NCI-H526 (cell line): ENCODE results near the gene KLHDC10.
"Not testable (repeated sequence)": the region's sequence is repeated elsewhere in the genome, so short reads cannot be mapped to it uniquely, and the experiment has no call there.

ENCODE experiments used
- DNase-seq, 2 experiments: peaks; one replicate each; lab custom pipeline; 2025; lab: John Stamatoyannopoulos, UW

KLHDC10 gene

GRCh38 chr7:130141161-130141883 lies 71.0 kb downstream of the KLHDC10 start:
- peak; percentile 61 to 92 for DNase-seq

GRCh38 chr7:130141884-130142653 lies 71.7 kb downstream of the KLHDC10 start:
- DNase-seq: peak in 1 of 2 experiments; percentile 42

- no peak for DNase-seq
These were observed 72.5 kb downstream of the KLHDC10 start for GRCh38 chr7:130142654-130143333.

- no peak for DNase-seq
These were observed 73.0 kb downstream of the KLHDC10 start for GRCh38 chr7:130143334-130143732.

GRCh38 chr7:130143986-130144311 lies 73.6 kb downstream of the KLHDC10 start:
- DNase-seq: no peak

- no peak for DNase-seq
These were observed 74.2 kb downstream of the KLHDC10 start for GRCh38 chr7:130144312-130145171.

GRCh38 chr7:130145424-130146100 lies 75.2 kb downstream of the KLHDC10 start:
- DNase-seq: no peak

GRCh38 chr7:130146142-130146541 lies 75.8 kb downstream of the KLHDC10 start:
- not testable (repeated sequence) for DNase-seq

GRCh38 chr7:130146693-130147405 lies 76.5 kb downstream of the KLHDC10 start:
- no peak for DNase-seq

- no peak for DNase-seq
These were observed 77.5 kb downstream of the KLHDC10 start for GRCh38 chr7:130147710-130148325.

GRCh38 chr7:130148561-130148960 lies 78.2 kb downstream of the KLHDC10 start:
- no peak for DNase-seq

GRCh38 chr7:130149281-130150139 lies 79.2 kb downstream of the KLHDC10 start:
- peak in 1 of 2 experiments; percentile 22 for DNase-seq

- DNase-seq: no peak
These were observed 80.3 kb downstream of the KLHDC10 start for GRCh38 chr7:130150587-130150986.

- DNase-seq: no peak
These were observed 81.5 kb downstream of the KLHDC10 start for GRCh38 chr7:130151591-130152492.

- no peak for DNase-seq
These were observed 82.3 kb downstream of the KLHDC10 start for GRCh38 chr7:130152493-130153210.

GRCh38 chr7:130153211-130153908 lies 83.0 kb downstream of the KLHDC10 start:
- DNase-seq: no peak

- DNase-seq: no peak
These were observed 83.8 kb downstream of the KLHDC10 start for GRCh38 chr7:130154131-130154500.
